CD14-positive monocyte (primary cell): ENCODE measurements around the gene NSD2. TPM values are rescaled to one million over a fixed set of nuclear protein-coding genes. Genes with fewer than 3 reads are reported as not detected.

Experiments used
- DNase-seq, 3 donors: peaks; one replicate each; pipeline ENCODE4 v3.0.0-alpha.2; 2011 to 2022
- H2AFZ ChIP-seq: 2 replicates; pipeline ENCODE4 v1.6.0; 2012; ENCODE audit warnings: mild to moderate bottlenecking, low read depth, low read length, inconsistent platforms; ENCODE audit not compliant: insufficient read depth, poor library complexity, severe bottlenecking
- H3K27ac ChIP-seq, 2 donors: 1 replicate in 1 of 2; 2 replicates in 1 of 2; pipeline ENCODE4 v1.5.1; 2012 to 2013; ENCODE audit warnings: low read length in 2 of 2, control low read depth in 1 of 2, inconsistent platforms in 1 of 2, low read depth in 1 of 2, mild to moderate bottlenecking in 1 of 2
- H3K27me3 ChIP-seq, 2 donors: one replicate each; pipeline versions ENCODE4 v1.6.0 to v1.6.1; 2011 to 2013; ENCODE audit warnings: low read length in 2 of 2; ENCODE audit not compliant: control insufficient read depth in 2 of 2, insufficient read depth in 2 of 2
- H3K36me3 ChIP-seq, 2 donors: replicated peaks in 1 of 2; 1 replicate in 1 of 2; 2 replicates in 1 of 2; pipeline versions ENCODE4 v1.5.1 to v1.6.1; 2012 to 2013; ENCODE audit warnings: low read length in 2 of 2, control low read depth in 1 of 2, inconsistent platforms in 1 of 2, mild to moderate bottlenecking in 1 of 2; ENCODE audit not compliant: insufficient read depth in 2 of 2, control insufficient read depth in 1 of 2
- H3K4me1 ChIP-seq, 2 donors: 1 replicate in 1 of 2; 2 replicates in 1 of 2; pipeline versions ENCODE4 v1.5.1 to v1.6.1; 2012 to 2013; ENCODE audit warnings: low read length in 2 of 2, control low read depth in 1 of 2, inconsistent platforms in 1 of 2, mild to moderate bottlenecking in 1 of 2, moderate library complexity in 1 of 2; ENCODE audit not compliant: insufficient read depth in 2 of 2, control insufficient read depth in 1 of 2
- H3K4me2 ChIP-seq: replicated peaks from 2 replicates; pipeline ENCODE3; 2012; ENCODE audit warnings: low read length, moderate library complexity, mild to moderate bottlenecking; ENCODE audit not compliant: poor library complexity, severe bottlenecking; ENCODE audit errors: extremely low read depth
- H3K4me3 ChIP-seq, 3 experiments: fragments of 200-600 bp in 1 of 3; sonication (generic) in 1 of 3; replicated peaks in 1 of 3; 1 replicate in 2 of 3; 2 replicates in 1 of 3; pipeline ENCODE4 v1.5.1; 2011 to 2013; ENCODE audit warnings: low read length in 3 of 3, mild to moderate bottlenecking in 3 of 3, control low read depth in 2 of 3, low read depth in 2 of 3, inconsistent platforms in 1 of 3, moderate library complexity in 1 of 3
- H3K79me2 ChIP-seq: 2 replicates; pipeline ENCODE4 v1.6.0; 2012; ENCODE audit warnings: mild to moderate bottlenecking, control low read depth, inconsistent platforms, low read length, moderate library complexity; ENCODE audit not compliant: insufficient read depth
- H3K9ac ChIP-seq: 2 replicates; pipeline ENCODE4 v1.6.0; 2017; ENCODE audit warnings: low read length, mild to moderate bottlenecking; ENCODE audit not compliant: insufficient read depth, poor library complexity, severe bottlenecking
- H3K9me3 ChIP-seq, 2 donors: replicated peaks in 1 of 2; 1 replicate in 1 of 2; 2 replicates in 1 of 2; pipeline versions ENCODE4 v1.5.1 to v1.6.1; 2012 to 2013; ENCODE audit warnings: low read length in 2 of 2, control low read depth in 1 of 2; ENCODE audit not compliant: control insufficient read depth in 1 of 2, insufficient read depth in 1 of 2
- H4K20me1 ChIP-seq: 2 replicates; pipeline ENCODE4 v1.6.0; 2012; ENCODE audit warnings: mild to moderate bottlenecking, low read length, control low read depth, moderate library complexity; ENCODE audit not compliant: insufficient read depth
- H3K27ac Mint-ChIP-seq, 7 donors: one replicate each; pipeline ENCODE4 v1.8.0; 2020; ENCODE audit warnings: mild to moderate bottlenecking in 7 of 7, mixed read lengths in 7 of 7, moderate library complexity in 6 of 7, inconsistent platforms in 2 of 7
- H3K27me3 Mint-ChIP-seq, 3 donors: one replicate each; pipeline ENCODE4 v1.8.0; 2021 to 2022; ENCODE audit warnings: low read depth in 3 of 3, mild to moderate bottlenecking in 3 of 3, mixed read lengths in 3 of 3, moderate library complexity in 3 of 3, inconsistent platforms in 1 of 3
- H3K36me3 Mint-ChIP-seq, 2 donors: one replicate each; pipeline ENCODE4 v1.8.0; 2020; ENCODE audit warnings: mixed read lengths in 2 of 2, inconsistent platforms in 1 of 2, mild to moderate bottlenecking in 1 of 2
- H3K4me1 Mint-ChIP-seq: one replicate; pipeline ENCODE4 v1.8.0; 2020; ENCODE audit warnings: mild to moderate bottlenecking, mixed read lengths
- H3K4me3 Mint-ChIP-seq, 2 donors: one replicate each; pipeline ENCODE4 v1.8.0; 2020; ENCODE audit warnings: mild to moderate bottlenecking in 2 of 2, mixed read lengths in 2 of 2, moderate library complexity in 1 of 2
- H3K9me3 Mint-ChIP-seq, 7 donors: one replicate each; pipeline ENCODE4 v1.8.0; 2020 to 2022; ENCODE audit warnings: mixed read lengths in 7 of 7, mild to moderate bottlenecking in 6 of 7, moderate library complexity in 6 of 7, inconsistent platforms in 2 of 7
- CTCF ChIP-seq: fragments of 200-600 bp; IDR thresholded peaks from one replicate; pipeline ENCODE4 v1.8.0; 2022; ENCODE audit warnings: antibody characterized with exemption, mild to moderate bottlenecking
- whole genome bisulfite sequencing: methylation state at CpG from one replicate; pipeline ENCODE4 v1.1.5; 2013; ENCODE audit warnings: missing lambda C conversion rate; ENCODE audit not compliant: insufficient coverage; 5-methylcytosine and 5-hydroxymethylcytosine counted together
- intact Hi-C, 2 donors: fragments of 100-400 bp; cut with micrococcal nuclease; formaldehyde crosslinking; loops; one replicate each; pipeline versions ENCODE4 v1.15.0 to v1.15.1; 2023
- polyA plus RNA-seq, 3 donors: library from polyadenylated mRNA; depleted of rRNA in 1 of 3; unstranded in 2 of 3; stranded (reverse) in 1 of 3; fragments of 300-500 nt in 2 of 3; fragments of >200 nt in 1 of 3; fragmentation: Illumina TruSeq in 2 of 3; gene quantifications; 1 replicate in 2 of 3; 2 replicates in 1 of 3; pipeline ENCODE4 v1.2.3, GENCODE V29; 2012 to 2021

Gene NSD2
- polyA plus RNA-seq, 3 donors = 1.9 to 8.7 (median 2.3) TPM

DNA sequence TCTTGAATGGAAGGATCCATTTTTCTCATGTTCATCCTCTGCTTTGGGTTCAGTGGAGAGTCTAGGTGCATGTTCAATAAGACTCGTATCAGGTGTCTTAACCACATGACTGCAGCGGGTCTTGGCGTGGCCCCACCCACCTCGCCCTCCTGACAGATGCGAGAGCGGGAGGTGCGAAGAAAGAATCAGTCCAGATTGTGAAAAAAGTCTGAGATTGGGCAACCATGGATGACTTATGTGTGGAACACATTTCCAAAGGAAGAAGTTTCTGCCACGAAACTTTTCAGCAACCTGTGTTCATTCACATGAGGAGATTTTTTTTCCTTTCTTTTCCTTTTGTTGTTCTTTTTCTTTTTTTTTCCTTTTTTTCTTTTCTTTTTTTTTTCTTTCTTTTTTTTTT lies 66.8 kb downstream of the NSD2 start:
- Histone ChIP-seq H3K9ac (no peak overlapping the region), H4K20me1 (no peaks in the 10 kb centered on the region), H3K9me3 (no peaks in the 10 kb centered on the region), H3K4me2 (no peak overlapping the region), H3K27me3 (no peaks in the 10 kb centered on the region), H3K79me2 (no peaks in the 10 kb centered on the region), H3K4me3 (no peak overlapping the region), H2AFZ (no peak overlapping the region), H3K4me1 (no peaks in the 10 kb centered on the region), H3K36me3 (peaks cover 45 to 76% of the 10 kb centered on the region in 2 donors), H3K27ac (no peak overlapping the region)
- Mint-ChIP-seq H3K4me3 (no peak overlapping the region), H3K9me3 (no peaks in the 10 kb centered on the region), H3K4me1 (peaks cover 3% of the 10 kb centered on the region), H3K27me3 (no peaks in the 10 kb centered on the region), H3K36me3 (peaks cover 51 to 67% of the 10 kb centered on the region in 2 donors), H3K27ac (peak overlapping the region in 3 of 7 donors; percentile 37 to 45 (median 42))
- no peak for TF ChIP-seq CTCF
- DNase-seq = no peak
- intact Hi-C loops = no loop called here
- WGBS = 60% methylated on average over 1 of the region's 8 CpGs

GRCh38 chr4:1939664-1940509 lies 68.7 kb downstream of the NSD2 start:
- H3K27ac ChIP-seq = no peak overlapping the region
- WGBS = 98% methylated on average over 6 of the region's 11 CpGs
- no peak for TF ChIP-seq CTCF
- no peaks in the 10 kb centered on the region for H4K20me1 ChIP-seq
- H3K9me3 ChIP-seq = no peaks in the 10 kb centered on the region
- H2AFZ ChIP-seq = no peak overlapping the region
- no peaks in the 10 kb centered on the region for H3K9me3 Mint-ChIP-seq
- no peak overlapping the region for H3K4me2 ChIP-seq
- intact Hi-C loops = no loop called here
- no peak overlapping the region for H3K9ac ChIP-seq
- DNase-seq = no peak
- no peaks in the 10 kb centered on the region for H3K27me3 ChIP-seq
- no peaks in the 10 kb centered on the region for H3K4me1 ChIP-seq
- H3K36me3 Mint-ChIP-seq = peaks cover 60 to 72% of the 10 kb centered on the region in 2 donors
- H3K27me3 Mint-ChIP-seq = no peaks in the 10 kb centered on the region
- H3K4me1 Mint-ChIP-seq = peaks cover 3% of the 10 kb centered on the region
- H3K4me3 ChIP-seq = no peak overlapping the region
- H3K36me3 ChIP-seq = peaks cover 49 to 89% of the 10 kb centered on the region in 2 donors
- H3K79me2 ChIP-seq = no peaks in the 10 kb centered on the region
- peak overlapping the region in 1 of 7 donors; percentile 16 for H3K27ac Mint-ChIP-seq
- H3K4me3 Mint-ChIP-seq = no peak overlapping the region
